NOMO-1 treated with DMSO at 0.1 percent for 48 hours (cell line): ENCODE results near the gene PLD2.

Experiments
- DNase-seq: peaks from one replicate; lab custom pipeline; 2025; ENCODE audit not compliant: unreplicated experiment; lab: John Stamatoyannopoulos, UW

PLD2 gene

GRCh38 chr17:4788807-4789700 lies 17.9 kb upstream of the PLD2 start, which contains the start of gene GLTPD2:
GLTPD2 (plus strand) TSS chr17:4788964; CDS start chr17:4789012, 48 bp downstream.
- no peak for DNase-seq

DNA sequence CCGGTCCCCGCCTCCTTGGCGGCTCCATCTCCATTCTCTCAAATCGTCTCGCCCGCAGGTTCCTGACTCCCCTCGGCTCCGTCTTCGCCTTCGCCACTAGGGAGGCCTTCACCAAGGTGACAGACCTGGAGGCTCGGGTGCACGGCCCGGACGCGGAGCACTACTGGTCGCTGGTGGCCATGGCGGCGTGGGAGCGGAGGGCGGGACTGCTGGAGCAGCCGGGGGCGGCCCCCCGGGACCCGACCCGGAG lies 17.3 kb upstream of the PLD2 start:
- DNase-seq: peak; percentile 62

DNA sequence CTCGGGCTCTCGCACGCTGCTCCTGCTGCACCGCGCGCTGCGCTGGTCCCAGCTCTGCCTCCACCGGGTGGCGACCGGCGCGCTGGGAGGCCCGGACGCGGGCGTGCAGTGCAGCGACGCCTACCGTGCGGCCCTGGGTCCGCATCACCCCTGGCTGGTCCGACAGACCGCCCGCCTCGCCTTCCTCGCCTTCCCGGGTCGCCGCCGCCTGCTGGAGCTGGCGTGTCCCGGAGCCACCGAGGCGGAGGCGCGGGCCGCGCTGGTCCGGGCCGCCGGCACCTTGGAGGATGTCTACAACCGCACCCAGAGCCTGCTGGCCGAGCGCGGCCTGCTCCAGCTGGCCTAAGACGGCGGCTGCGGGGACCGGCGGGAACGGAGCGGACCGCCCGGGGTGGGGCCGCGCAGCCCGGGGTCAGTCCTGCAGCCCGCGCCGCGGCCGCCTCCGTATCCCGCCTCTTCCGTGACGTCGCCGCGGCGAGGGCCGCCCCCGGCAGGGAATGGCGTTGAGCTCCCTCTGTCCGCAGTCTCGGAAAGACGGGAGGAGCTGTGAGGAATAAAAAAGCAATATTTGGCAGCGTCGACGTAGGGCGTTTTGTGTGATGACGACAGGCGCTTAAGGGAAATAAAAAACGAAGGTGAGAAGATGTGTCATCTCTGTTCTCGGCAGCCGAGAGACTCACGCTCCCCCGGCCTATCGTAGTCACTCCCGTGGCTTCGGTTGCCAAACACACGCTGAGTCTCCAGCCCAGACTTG lies 16.8 kb upstream of the PLD2 start:
- peak; percentile 74 for DNase-seq

- no peak for DNase-seq
Observed at GRCh38 chr17:4790705-4791088, 16.3 kb upstream of the PLD2 start.

GRCh38 chr17:4795168-4795567 lies 11.8 kb upstream of the PLD2 start:
- DNase-seq: no peak

DNA sequence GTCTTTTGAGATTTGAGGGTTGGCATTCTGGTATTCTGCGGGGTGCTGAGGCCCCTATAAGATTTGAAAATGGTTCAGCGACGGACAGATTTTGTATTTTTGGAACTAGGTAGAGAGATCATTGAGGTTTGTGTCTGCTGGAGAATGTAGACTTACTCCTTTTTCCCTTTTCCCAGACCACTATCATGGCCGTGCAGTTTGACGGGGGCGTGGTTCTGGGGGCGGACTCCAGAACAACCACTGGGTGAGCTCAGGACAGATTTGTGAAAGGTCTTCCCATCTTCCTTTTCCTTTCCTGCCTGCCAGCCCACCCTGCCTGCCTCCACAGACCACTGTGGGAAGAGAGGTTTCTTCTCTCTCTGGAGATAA lies 10.4 kb upstream of the PLD2 start:
- DNase-seq: peak; percentile 1

DNA sequence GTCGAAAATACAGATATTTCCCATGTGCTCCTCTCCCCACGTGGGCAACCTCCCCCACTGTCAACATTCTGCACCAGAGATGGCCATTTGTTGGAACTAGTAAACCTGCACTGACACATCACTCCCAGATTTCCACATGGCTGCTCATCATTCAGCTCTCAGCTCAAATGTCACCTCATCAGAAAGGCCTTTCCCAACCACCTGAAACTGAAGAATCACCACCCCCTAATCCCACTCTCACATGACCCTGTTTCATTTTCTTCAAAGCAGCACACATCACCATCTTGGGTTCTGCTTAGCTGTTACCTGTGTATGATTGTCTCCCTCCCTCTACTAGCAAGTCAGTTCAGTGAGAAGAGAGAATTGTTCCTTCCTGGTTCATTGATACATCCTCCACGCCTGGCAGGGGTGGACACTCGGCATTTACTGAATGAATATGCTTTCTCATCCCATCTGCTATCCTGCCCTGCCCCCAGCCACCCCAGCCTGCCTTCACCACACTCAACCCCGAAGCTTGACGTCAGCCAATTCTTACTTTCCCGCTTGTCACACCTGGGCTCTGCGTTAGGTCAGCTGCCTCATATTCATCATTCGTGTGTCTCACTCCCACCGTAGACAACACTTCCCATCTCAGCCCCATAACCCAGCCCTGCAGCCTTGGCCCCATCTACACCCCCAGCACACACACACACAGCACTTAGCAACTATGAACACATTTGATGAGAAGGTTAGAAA lies 6.3 kb upstream of the PLD2 start:
- no peak for DNase-seq

DNA sequence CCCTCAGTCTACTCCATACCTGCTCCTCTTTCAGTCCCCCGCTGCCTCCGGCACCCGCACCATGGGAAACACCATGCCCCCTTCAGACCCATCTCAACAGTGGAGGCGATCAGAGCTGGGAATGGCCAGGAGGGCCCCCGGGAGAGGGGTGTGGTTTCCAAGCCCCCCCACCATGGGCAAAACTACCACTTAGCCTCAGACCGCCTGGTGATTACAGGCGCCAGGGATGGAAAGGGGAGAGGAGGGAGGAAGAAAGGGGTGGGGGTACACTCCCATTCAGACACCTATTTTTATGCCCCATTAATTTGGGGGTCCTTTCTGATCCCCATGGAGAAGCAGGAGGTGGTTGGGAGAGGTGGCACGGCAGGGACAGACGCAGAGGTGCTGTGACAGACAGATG lies 4.7 kb upstream of the PLD2 start, which contains the start of gene C17orf114:
C17orf114 (minus strand) TSS at position 101 of the 400 bp plus-strand sequence.
- DNase-seq: no peak

DNA sequence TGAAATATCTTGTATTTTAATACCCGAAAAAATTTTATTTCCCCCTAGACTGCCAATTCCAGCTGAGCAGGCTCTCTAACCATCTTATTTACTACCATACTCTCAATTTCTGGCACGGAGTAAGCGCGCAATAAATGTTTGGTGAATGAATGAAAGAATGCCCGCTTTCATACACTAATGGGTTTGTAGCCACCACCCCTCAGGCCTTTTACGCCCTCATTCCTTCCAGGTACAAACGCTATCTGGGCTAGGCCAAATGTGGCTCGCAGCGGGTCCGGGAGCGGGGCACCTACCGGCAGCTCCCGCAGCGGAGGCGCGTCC lies 536 bp upstream of the PLD2 start:
- DNase-seq: no peak

DNA sequence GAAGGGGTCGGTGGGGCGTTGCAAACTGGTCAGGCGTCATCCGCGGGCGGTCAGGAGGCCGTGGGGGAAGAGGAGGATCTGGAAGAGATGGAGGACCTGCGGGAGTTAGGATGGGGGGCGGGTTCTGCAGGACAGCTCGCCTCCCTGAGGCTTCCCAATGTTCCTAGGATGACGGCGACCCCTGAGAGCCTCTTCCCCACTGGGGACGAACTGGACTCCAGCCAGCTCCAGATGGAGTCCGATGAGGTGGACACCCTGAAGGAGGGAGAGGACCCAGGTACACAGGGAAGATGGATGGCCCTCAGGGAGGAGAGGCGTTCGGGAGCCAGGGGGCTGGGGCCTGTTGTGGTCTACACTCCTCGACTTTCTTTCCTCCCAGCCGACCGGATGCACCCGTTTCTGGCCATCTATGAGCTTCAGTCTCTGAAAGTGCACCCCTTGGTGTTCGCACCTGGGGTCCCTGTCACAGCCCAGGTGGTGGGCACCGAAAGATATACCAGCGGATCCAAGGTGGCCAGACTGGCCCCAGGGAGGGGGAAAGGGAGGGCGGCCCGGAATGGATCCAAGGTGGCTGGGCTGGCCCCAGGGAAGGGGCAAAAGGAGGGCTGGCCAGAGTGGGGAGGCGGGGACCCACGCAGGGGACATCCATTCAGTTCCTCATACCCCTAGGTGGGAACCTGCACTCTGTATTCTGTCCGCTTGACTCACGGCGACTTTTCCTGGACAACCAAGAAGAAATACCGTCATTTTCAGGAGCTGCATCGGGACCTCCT lies 839 bp downstream of the PLD2 start:
- no peak for DNase-seq

- DNase-seq: no peak
Observed at GRCh38 chr17:4808378-4808767, 1.4 kb downstream of the PLD2 start.

- no peak for DNase-seq
Observed at GRCh38 chr17:4810696-4811290, 3.8 kb downstream of the PLD2 start.

DNA sequence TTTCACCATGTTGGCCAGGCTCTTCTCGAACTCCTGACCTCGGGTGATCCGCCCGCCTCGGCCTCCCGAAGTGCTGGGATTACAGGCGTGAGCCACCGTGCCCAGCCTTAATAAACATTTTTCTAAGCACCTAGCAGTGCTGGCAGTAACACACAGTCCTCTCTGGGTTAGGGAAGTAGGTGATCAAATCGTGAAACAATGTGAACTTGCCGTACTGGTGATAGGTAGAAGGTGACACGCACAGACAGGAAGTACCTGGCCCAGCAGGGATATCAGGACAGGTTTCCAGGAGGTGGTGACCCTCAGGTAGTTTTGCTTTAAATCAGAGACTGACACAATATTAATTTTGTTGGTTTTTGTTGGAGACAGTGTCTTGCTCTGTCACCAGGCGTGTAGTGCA lies 4.5 kb downstream of the PLD2 start:
- DNase-seq: no peak

- DNase-seq: no peak
Observed at GRCh38 chr17:4812690-4813089, 5.7 kb downstream of the PLD2 start.

GRCh38 chr17:4815043-4815675 lies 8.2 kb downstream of the PLD2 start:
- DNase-seq: no peak

- DNase-seq: no peak
Observed at GRCh38 chr17:4816826-4817225, 9.9 kb downstream of the PLD2 start.

- no peak for DNase-seq
Observed at GRCh38 chr17:4818276-4818675, 11.3 kb downstream of the PLD2 start.

- no peak for DNase-seq
Observed at GRCh38 chr17:4822835-4823234, 15.9 kb downstream of the PLD2 start.

DNA sequence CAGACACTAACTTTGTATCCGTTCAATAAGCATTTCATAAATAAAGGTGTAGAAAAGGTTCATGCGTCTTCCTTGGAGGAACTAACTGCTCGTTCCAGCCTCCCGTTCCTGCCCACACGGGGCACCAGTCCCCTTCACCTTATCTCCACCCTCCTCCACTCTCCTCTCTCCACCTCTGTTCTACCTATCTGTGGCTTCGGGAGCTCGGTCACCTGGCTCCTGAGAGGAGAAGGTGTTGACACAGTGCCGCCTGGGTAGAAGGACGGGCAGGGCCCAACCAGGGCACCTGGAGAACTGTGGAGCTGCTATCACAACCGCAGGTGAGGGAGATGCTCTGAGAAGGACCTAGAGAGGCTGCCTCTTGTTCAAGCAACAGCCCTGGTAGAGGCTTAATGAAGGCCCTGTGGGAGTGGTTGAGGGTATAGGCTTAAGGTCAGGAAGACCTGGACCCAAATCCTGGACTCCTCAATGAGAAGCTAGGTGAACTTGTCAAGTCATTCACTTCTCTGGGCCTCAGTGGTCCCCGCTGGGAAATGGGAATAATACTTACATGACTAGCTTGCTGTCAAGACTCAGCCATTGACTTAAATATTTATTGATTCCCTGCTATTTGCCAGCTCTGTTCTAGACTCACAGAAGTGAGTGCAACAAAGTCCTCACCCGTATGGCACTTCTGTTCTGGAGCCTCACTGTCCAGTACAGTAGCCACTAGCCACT lies 16.6 kb downstream of the PLD2 start:
- DNase-seq: no peak

GRCh38 chr17:4827399-4827798 lies 20.4 kb downstream of the PLD2 start:
- no peak for DNase-seq
